GM19395 (cell line): ENCODE measurements around the gene TBX3.
"Not testable (repeated sequence)": the region's sequence is repeated elsewhere in the genome, so short reads cannot be mapped to it uniquely, and the experiment has no call there.

ENCODE experiments used
- ATAC-seq: cut with Tn5 transposase; IDR thresholded peaks from one replicate; pipeline ENCODE4 v1.9.1; 2021; ENCODE audit warnings: mild to moderate bottlenecking, moderate library complexity; ENCODE audit not compliant: unreplicated experiment

The TBX3 gene

GRCh38 chr12:114684098-114684869 is at the start of gene TBX3:
Gene TBX3 (minus strand): TSS chr12:114684175. CDS start chr12:114683200, 975 bp downstream.
- peak; percentile 73 for ATAC-seq

GRCh38 chr12:114732426-114733030 is 48.6 kb upstream of the TBX3 start:
- no peak for ATAC-seq

GRCh38 chr12:114729731-114730130 is 45.8 kb upstream of the TBX3 start:
- no peak for ATAC-seq

- no peak for ATAC-seq
Measured at GRCh38 chr12:114726092-114726710, 42.2 kb upstream of the TBX3 start.

GRCh38 chr12:114722176-114722575 is 38.2 kb upstream of the TBX3 start:
- not testable (repeated sequence) for ATAC-seq

GRCh38 chr12:114721266-114721665 is 37.3 kb upstream of the TBX3 start:
- no peak for ATAC-seq

GRCh38 chr12:114713466-114714215 is 29.7 kb upstream of the TBX3 start:
- no peak for ATAC-seq

GRCh38 chr12:114711689-114712152 is 27.7 kb upstream of the TBX3 start:
- no peak for ATAC-seq

- no peak for ATAC-seq
Measured at GRCh38 chr12:114710151-114710550, 26.2 kb upstream of the TBX3 start.

- no peak for ATAC-seq
Measured at GRCh38 chr12:114709112-114709511, 25.1 kb upstream of the TBX3 start.

GRCh38 chr12:114708598-114708997 is 24.6 kb upstream of the TBX3 start:
- ATAC-seq = not testable (repeated sequence)

GRCh38 chr12:114704096-114704495 is 20.1 kb upstream of the TBX3 start:
- ATAC-seq = no peak

GRCh38 chr12:114703060-114703493 is 19.1 kb upstream of the TBX3 start:
- ATAC-seq = no peak

- no peak for ATAC-seq
Measured at GRCh38 chr12:114702462-114702861, 18.5 kb upstream of the TBX3 start.

- no peak for ATAC-seq
Measured at GRCh38 chr12:114701553-114701952, 17.6 kb upstream of the TBX3 start.

GRCh38 chr12:114701104-114701414 is 17.1 kb upstream of the TBX3 start:
- no peak for ATAC-seq

- no peak for ATAC-seq
Measured at GRCh38 chr12:114700392-114701103, 16.6 kb upstream of the TBX3 start.

- ATAC-seq = no peak
Measured at GRCh38 chr12:114698566-114699163, 14.7 kb upstream of the TBX3 start.

- no peak for ATAC-seq
Measured at GRCh38 chr12:114697741-114698565, 14.0 kb upstream of the TBX3 start.
